ENCODE data around the gene KANTR.
A peak's percentile ranks its signal among the peaks of the same experiment; 100 is the strongest.

Gene KANTR

DNA sequence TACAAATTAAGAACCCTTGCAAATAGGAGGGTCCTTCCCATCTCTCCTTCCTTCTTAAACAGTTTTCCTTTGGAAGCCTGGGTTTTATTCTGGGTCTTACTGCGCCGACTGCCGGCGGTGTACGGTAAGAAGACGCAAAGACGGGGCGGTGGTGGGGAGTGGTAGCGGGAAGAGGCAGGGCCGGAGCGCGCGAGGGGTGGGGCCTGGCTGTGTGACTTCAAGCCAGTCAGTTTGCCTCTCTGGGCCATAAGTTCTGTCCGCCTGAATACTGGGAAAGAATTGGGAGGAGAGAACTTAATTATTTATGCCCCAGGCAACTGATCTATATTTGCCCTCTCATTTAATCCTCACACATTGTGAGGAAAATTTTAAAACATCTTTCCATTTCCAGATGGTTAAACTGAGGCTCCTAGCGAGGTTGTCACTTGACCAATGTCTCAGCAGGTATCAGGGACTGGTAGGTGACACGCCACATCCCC lies 726 bp upstream of the KANTR start:
- peak overlapping the region; percentile 95 for H3K27ac ChIP-seq (ENCODE audit: low read depth, low read length, severe bottlenecking)
- no peaks in the 10 kb centered on the region for H3K9me3 ChIP-seq (ENCODE audit: control insufficient read depth, low read length)
- H3K4me1 ChIP-seq (ENCODE audit: control insufficient read depth, insufficient read depth, low read length, poor library complexity, severe bottlenecking): no peaks in the 10 kb centered on the region
- peak overlapping the region; percentile 48 for H3K4me3 ChIP-seq (ENCODE audit: extremely low read depth, insufficient read depth, low read length, poor library complexity, severe bottlenecking)
- H3K36me3 ChIP-seq (ENCODE audit: control insufficient read depth, insufficient read depth, low read length): no peaks in the 10 kb centered on the region
- WGBS, 2 experiments (ENCODE audit: insufficient coverage in 2 of 2): 0% methylated on average over 1 of the region's 16 CpGs; no CpG with 5 or more reads in 1 of the 2 experiments

DNA sequence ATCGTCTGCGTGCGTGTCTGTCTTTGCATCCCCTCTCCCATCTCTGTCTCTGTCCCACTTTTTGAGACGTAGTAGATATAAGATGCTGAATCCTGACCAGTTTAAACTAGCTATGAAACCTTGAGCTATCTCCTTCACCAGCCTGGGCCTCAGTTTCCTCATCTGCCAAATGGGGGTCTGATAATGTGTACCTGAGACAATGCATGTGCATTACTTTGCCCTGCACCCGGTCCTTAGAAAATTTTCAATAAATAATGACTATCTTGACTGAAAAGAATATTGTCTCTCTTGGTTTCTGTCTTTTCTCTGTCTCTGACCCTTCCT lies 602 bp downstream of the KANTR start:
- H3K4me1 ChIP-seq (ENCODE audit: control insufficient read depth, insufficient read depth, low read length, poor library complexity, severe bottlenecking): no peaks in the 10 kb centered on the region
- H3K4me3 ChIP-seq (ENCODE audit: extremely low read depth, insufficient read depth, low read length, poor library complexity, severe bottlenecking): peak overlapping the region; percentile 48
- WGBS, 2 experiments (ENCODE audit: insufficient coverage in 2 of 2): no CpG with 5 or more reads among the region's 5 CpGs
- no peaks in the 10 kb centered on the region for H3K9me3 ChIP-seq (ENCODE audit: control insufficient read depth, low read length)
- no peak overlapping the region for H3K27ac ChIP-seq (ENCODE audit: low read depth, low read length, severe bottlenecking)
- peaks cover 3% of the 10 kb centered on the region for H3K36me3 ChIP-seq (ENCODE audit: control insufficient read depth, insufficient read depth, low read length)

DNA sequence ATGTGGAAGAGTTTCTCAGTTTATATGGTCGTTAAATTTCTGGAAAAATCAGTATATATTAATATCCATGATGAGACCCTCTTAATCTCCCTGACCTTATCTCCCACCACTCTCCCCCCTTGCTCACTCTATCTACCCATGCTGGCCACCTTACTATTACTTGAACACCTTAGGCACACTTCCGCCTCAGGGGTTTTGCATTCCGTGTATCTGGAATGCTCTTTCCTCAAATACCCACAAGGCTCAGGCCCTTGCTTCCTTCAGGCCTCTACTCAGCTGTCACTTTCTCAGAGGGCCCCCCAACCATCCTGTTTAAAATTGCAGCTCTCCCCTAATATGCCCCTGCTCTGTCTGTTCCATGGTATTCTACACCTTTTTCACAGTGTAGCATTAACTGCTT lies 1.9 kb downstream of the KANTR start:
- Histone ChIP-seq H3K4me1 (ENCODE audit: control insufficient read depth, insufficient read depth, low read length, poor library complexity, severe bottlenecking) (no peaks in the 10 kb centered on the region), H3K9me3 (ENCODE audit: control insufficient read depth, low read length) (no peaks in the 10 kb centered on the region), H3K27ac (ENCODE audit: low read depth, low read length, severe bottlenecking) (no peak overlapping the region), H3K4me3 (ENCODE audit: extremely low read depth, insufficient read depth, low read length, poor library complexity, severe bottlenecking) (no peak overlapping the region), H3K36me3 (ENCODE audit: control insufficient read depth, insufficient read depth, low read length) (peaks cover 3% of the 10 kb centered on the region)
- 100% methylated on average over 2 of the region's 3 CpGs; no CpG with 5 or more reads in 1 of the 2 experiments for WGBS, 2 experiments (ENCODE audit: insufficient coverage in 2 of 2)

DNA sequence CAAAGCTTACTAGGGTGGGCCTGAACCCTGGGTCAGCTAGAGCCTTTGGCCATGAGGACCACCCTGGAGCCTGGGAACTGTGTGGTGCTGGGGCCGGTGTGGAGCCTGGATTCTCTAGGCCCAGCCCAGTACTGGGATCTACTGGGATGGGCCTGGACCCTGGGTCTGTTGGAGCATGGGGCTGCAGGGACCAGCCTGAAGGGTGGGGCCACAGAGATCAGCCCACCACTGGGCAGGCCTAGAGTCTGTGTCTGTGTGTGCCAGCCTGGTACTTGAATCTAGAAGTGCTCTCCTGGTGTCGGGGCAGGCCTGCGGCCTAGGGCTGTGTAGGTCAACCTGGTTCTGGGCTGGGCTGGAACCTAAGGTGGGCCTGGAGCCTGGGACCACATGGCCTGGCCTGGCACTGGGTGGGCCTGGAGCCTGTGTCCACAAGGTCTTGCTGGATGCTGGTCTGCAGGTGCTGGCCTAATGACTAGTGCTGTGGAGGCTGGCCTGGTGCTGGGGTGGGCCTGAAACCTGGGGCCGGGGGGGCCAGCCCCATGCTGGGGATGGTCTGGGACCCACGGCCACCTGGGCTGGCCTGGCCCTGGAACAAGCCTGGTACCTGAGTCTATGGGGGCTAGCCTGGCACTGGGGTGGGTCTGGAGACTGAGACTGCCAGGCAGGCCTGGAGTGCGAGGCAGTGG lies 21.1 kb downstream of the KANTR start:
- Histone ChIP-seq H3K4me1 (ENCODE audit: control insufficient read depth, insufficient read depth, low read length, poor library complexity, severe bottlenecking) (no peaks in the 10 kb centered on the region), H3K27ac (ENCODE audit: low read depth, low read length, severe bottlenecking) (no peak overlapping the region), H3K36me3 (ENCODE audit: control insufficient read depth, insufficient read depth, low read length) (no peaks in the 10 kb centered on the region), H3K4me3 (ENCODE audit: extremely low read depth, insufficient read depth, low read length, poor library complexity, severe bottlenecking) (no peak overlapping the region), H3K9me3 (ENCODE audit: control insufficient read depth, low read length) (no peaks in the 10 kb centered on the region)
- 97 to 100% methylated on average over 1 to 4 of the region's 6 CpGs for WGBS, 2 experiments (ENCODE audit: insufficient coverage in 2 of 2)

DNA sequence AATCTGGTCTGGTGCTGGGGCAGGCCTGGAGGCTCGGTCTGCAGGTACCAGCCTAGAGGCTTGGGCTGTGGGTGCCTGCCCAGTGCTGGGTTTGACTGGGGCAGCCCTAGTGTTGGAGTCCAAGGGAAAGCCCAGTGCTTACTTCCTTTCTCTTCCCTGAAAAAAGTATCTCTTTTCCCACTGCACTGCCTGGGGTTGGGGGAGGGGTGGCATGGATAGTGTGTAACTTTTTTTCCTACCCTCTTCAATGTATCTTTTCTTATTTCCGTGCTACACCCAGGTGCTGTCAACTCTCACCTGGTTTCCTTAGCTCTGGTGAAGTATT lies 21.6 kb downstream of the KANTR start:
- Histone ChIP-seq H3K36me3 (ENCODE audit: control insufficient read depth, insufficient read depth, low read length) (no peaks in the 10 kb centered on the region), H3K4me3 (ENCODE audit: extremely low read depth, insufficient read depth, low read length, poor library complexity, severe bottlenecking) (no peak overlapping the region), H3K9me3 (ENCODE audit: control insufficient read depth, low read length) (no peaks in the 10 kb centered on the region), H3K27ac (ENCODE audit: low read depth, low read length, severe bottlenecking) (no peak overlapping the region), H3K4me1 (ENCODE audit: control insufficient read depth, insufficient read depth, low read length, poor library complexity, severe bottlenecking) (no peaks in the 10 kb centered on the region)
- 100% methylated on average over 1 of the region's 2 CpGs; no CpG with 5 or more reads in 1 of the 2 experiments for WGBS, 2 experiments (ENCODE audit: insufficient coverage in 2 of 2)

DNA sequence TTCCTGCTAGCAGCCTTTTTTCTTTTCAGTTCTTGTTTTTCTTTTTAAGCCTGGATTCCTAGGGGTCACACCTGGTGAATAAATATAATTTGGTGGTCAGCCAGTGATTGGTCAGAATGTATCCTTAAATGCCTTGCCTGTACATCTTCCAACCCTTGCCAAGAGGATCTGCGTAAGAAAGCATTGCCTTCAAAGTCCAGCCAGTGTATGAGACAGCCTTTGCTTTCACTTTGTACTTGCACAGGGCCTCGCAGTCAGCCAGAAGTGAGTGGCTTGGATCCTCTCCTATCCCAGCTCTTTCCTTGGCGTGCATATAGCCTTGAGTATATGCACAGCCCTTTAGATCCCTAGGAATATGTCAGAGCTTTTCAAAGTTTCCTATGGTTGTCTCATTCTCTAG lies 22.2 kb downstream of the KANTR start:
- no peak overlapping the region for H3K27ac ChIP-seq (ENCODE audit: low read depth, low read length, severe bottlenecking)
- no peaks in the 10 kb centered on the region for H3K36me3 ChIP-seq (ENCODE audit: control insufficient read depth, insufficient read depth, low read length)
- no peaks in the 10 kb centered on the region for H3K9me3 ChIP-seq (ENCODE audit: control insufficient read depth, low read length)
- H3K4me1 ChIP-seq (ENCODE audit: control insufficient read depth, insufficient read depth, low read length, poor library complexity, severe bottlenecking): no peaks in the 10 kb centered on the region
- H3K4me3 ChIP-seq (ENCODE audit: extremely low read depth, insufficient read depth, low read length, poor library complexity, severe bottlenecking): no peak overlapping the region
- WGBS, 2 experiments (ENCODE audit: insufficient coverage in 2 of 2): 80 to 90% methylated on average over 1 to 2 of the region's 3 CpGs

DNA sequence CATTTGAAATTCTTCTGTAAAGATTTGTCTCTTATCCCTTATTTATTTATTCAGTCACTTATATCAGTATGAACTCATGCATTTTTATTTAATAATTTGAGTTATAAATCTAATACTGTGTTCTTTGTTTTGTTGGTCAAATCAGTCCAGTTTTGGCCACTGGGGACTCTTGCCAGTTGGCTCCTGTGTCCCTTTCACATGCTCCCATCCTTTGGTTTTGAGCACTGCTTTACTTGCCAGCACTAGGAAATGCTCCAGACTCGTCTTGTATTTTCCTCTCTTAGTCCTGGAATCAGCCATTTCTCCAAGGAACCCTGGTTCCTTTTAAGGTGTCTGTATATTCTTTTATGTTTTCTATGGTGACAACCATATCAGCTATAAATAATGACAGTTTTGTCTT lies 28.1 kb downstream of the KANTR start:
- Histone ChIP-seq H3K36me3 (ENCODE audit: control insufficient read depth, insufficient read depth, low read length) (no peaks in the 10 kb centered on the region), H3K27ac (ENCODE audit: low read depth, low read length, severe bottlenecking) (no peak overlapping the region), H3K9me3 (ENCODE audit: control insufficient read depth, low read length) (no peaks in the 10 kb centered on the region), H3K4me1 (ENCODE audit: control insufficient read depth, insufficient read depth, low read length, poor library complexity, severe bottlenecking) (no peaks in the 10 kb centered on the region), H3K4me3 (ENCODE audit: extremely low read depth, insufficient read depth, low read length, poor library complexity, severe bottlenecking) (no peak overlapping the region)
- no CpG with 5 or more reads among the region's 1 CpG for WGBS, 2 experiments (ENCODE audit: insufficient coverage in 2 of 2)

DNA sequence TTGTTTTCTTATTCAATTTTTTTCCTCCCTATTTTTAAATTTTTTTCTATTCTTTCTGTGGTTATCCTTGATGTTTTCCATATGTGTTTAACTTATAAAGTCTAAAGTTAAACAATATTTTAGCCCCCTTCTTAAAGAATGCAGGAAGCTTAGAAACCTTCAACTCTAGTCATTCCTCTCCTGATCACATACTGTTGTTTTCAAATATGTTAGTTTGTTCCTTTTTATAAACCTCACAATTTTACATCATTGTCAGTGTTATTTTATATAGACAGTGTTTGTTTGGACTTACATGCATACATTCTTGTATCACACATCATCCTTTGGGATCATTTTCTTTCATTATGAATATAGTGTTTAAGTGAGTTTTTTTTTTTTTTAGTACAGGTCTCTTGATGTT lies 31.6 kb downstream of the KANTR start:
- Histone ChIP-seq H3K36me3 (ENCODE audit: control insufficient read depth, insufficient read depth, low read length) (no peaks in the 10 kb centered on the region), H3K27ac (ENCODE audit: low read depth, low read length, severe bottlenecking) (no peak overlapping the region), H3K4me3 (ENCODE audit: extremely low read depth, insufficient read depth, low read length, poor library complexity, severe bottlenecking) (no peak overlapping the region), H3K4me1 (ENCODE audit: control insufficient read depth, insufficient read depth, low read length, poor library complexity, severe bottlenecking) (no peaks in the 10 kb centered on the region), H3K9me3 (ENCODE audit: control insufficient read depth, low read length) (no peaks in the 10 kb centered on the region)

DNA sequence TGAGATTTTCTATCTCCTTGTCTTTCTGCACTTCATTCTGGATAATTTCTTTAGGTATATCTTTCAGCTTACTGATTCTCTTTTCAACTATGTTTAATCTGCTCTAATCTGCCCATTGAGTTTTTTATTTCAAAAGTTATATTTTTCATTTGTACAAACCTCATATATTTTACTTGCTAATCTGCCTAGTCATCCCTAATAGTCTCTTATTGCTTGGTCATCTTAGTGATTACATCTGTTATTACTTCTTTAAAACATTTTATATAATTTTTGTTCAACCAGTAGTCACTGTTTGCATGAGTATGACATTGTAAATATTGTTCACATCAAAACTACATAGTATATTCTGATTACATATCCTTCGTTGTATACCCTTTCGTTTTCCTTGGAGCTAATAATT lies 32.4 kb downstream of the KANTR start:
- no peaks in the 10 kb centered on the region for H3K4me1 ChIP-seq (ENCODE audit: control insufficient read depth, insufficient read depth, low read length, poor library complexity, severe bottlenecking)
- H3K36me3 ChIP-seq (ENCODE audit: control insufficient read depth, insufficient read depth, low read length): no peaks in the 10 kb centered on the region
- no peaks in the 10 kb centered on the region for H3K9me3 ChIP-seq (ENCODE audit: control insufficient read depth, low read length)
- H3K27ac ChIP-seq (ENCODE audit: low read depth, low read length, severe bottlenecking): no peak overlapping the region
- H3K4me3 ChIP-seq (ENCODE audit: extremely low read depth, insufficient read depth, low read length, poor library complexity, severe bottlenecking): no peak overlapping the region
- no CpG with 5 or more reads among the region's 2 CpGs for WGBS, 2 experiments (ENCODE audit: insufficient coverage in 2 of 2)

DNA sequence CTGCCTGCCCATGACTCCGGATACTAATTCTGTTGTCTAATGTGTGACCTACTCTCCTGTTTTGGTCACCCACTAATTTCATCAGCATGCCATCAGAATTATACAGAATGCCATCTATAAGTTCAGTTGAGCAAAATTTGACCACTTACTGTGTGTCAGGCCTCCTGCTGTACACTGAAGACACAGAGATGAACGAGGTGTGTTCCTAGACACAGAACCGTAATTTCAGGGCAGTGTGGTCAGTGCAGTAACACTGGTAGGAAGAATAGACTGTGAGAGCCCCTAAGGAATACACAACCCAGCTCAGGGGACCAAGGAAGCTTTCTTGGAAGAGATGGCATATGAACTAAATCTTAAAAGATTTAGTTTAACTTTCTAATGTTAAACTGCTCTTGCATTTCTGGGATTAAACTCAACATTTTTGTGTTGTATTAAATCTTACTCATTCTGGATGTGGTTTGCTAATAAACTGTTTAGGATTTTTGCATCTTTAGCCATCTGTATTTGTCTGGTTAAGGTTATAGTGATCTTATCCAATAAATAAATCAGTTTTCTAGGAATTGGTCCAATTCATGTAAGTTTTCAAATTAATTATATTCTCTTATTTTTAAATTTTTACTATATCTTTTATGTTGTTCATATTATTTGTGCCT lies 34.3 kb downstream of the KANTR start:
- Histone ChIP-seq H3K4me3 (ENCODE audit: extremely low read depth, insufficient read depth, low read length, poor library complexity, severe bottlenecking) (no peak overlapping the region), H3K36me3 (ENCODE audit: control insufficient read depth, insufficient read depth, low read length) (no peaks in the 10 kb centered on the region), H3K27ac (ENCODE audit: low read depth, low read length, severe bottlenecking) (no peak overlapping the region), H3K4me1 (ENCODE audit: control insufficient read depth, insufficient read depth, low read length, poor library complexity, severe bottlenecking) (no peaks in the 10 kb centered on the region), H3K9me3 (ENCODE audit: control insufficient read depth, low read length) (no peaks in the 10 kb centered on the region)
- WGBS, 2 experiments (ENCODE audit: insufficient coverage in 2 of 2): 96% methylated on average over 3 of the region's 3 CpGs; no CpG with 5 or more reads in 1 of the 2 experiments

DNA sequence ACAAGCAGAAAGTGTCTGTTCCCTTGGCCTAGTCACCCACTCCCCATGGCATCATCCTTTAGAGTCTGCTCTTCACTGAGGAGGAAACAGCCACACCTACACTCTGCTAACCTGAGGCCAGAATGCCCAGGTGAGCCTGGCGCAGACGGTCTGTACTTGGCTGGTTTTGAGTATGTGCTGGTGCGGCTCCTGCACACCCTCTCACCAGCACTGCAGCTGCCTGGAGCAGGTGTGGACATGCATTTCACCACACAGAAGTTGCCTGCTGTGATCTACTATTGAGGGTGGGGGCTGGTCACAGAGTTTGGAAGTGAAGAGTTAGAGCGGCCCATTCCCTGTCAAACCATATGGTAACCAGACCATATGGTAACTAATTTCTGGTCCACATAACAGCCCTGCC lies 39.5 kb downstream of the KANTR start:
- Histone ChIP-seq H3K4me1 (ENCODE audit: control insufficient read depth, insufficient read depth, low read length, poor library complexity, severe bottlenecking) (no peaks in the 10 kb centered on the region), H3K4me3 (ENCODE audit: extremely low read depth, insufficient read depth, low read length, poor library complexity, severe bottlenecking) (no peak overlapping the region), H3K27ac (ENCODE audit: low read depth, low read length, severe bottlenecking) (no peak overlapping the region), H3K9me3 (ENCODE audit: control insufficient read depth, low read length) (no peaks in the 10 kb centered on the region), H3K36me3 (ENCODE audit: control insufficient read depth, insufficient read depth, low read length) (no peaks in the 10 kb centered on the region)
- WGBS, 2 experiments (ENCODE audit: insufficient coverage in 2 of 2): no CpG with 5 or more reads among the region's 4 CpGs
